ENCODE results near the gene EDIL3. TPM values are rescaled to one million over a fixed set of nuclear protein-coding genes. Genes with fewer than 3 reads are reported as not detected.

The EDIL3 gene
- polyA plus RNA-seq, 1 donor: 11.6 TPM

DNA sequence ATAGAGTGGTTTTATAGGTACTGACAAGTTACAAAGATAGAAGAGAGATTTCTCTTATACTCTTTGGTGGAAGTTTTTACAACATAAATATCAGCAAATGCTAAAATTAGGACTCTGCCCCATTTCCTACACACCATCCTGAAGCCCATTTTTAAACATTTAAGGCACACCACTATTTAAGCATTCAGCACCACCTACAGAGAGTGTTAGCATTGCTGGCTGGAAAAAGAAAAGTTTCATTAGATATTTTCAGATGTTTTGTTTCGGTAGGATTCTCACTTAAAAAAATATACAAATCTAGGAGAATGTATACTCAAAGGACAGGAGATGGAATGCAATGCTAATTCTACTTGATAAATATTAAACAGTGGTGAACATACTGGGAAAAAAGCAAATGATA lies 471.1 kb downstream of the EDIL3 start:
- no peak for DNase-seq (ENCODE audit: low read depth)

DNA sequence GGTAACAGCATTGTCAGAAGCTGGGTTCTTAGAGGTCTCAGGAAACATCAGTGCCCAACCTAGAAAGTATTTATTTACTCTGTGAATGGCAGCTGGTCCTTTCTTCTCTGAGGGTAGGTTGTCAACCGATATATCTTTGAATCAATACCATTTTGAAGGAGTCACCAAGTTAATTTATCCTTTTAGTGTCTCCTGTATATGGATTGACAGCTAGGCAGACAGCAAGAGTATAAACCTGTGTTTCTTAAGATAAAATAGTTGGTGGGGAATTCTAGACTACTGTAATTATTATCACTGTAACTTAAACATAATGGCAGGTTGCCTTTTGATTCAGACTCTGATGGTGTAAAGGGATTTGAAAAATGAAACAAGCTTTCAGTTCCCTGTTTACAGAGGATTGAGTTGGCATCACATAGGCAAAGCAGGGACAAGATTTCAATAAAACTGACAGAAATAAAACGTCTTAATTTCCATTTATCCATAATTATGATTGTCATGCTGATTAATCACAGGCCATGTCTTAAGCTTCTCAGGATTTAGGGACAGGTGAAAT lies 473.2 kb downstream of the EDIL3 start:
- DNase-seq (ENCODE audit: low read depth): no peak

DNA sequence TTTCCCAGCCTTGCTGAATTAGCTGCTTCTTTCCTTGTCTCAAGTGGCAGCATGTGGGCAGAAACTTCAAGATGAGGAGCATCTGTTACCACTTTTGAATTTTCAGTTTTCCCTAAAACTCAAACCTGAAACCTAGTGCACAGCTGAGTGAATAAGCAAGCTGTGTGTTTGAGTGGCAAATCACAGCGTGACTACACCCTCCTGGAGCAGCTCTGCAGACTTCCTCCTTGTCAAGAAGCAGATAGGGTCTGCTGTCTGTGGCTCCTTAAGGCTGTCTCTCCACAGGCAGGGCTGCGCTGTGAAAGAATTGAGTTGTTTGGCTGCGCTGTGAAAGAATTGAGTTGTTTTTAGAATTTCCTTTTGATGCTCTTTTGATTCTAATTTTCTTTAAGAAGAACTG lies 484.4 kb downstream of the EDIL3 start:
- no peak for DNase-seq (ENCODE audit: low read depth)

DNA sequence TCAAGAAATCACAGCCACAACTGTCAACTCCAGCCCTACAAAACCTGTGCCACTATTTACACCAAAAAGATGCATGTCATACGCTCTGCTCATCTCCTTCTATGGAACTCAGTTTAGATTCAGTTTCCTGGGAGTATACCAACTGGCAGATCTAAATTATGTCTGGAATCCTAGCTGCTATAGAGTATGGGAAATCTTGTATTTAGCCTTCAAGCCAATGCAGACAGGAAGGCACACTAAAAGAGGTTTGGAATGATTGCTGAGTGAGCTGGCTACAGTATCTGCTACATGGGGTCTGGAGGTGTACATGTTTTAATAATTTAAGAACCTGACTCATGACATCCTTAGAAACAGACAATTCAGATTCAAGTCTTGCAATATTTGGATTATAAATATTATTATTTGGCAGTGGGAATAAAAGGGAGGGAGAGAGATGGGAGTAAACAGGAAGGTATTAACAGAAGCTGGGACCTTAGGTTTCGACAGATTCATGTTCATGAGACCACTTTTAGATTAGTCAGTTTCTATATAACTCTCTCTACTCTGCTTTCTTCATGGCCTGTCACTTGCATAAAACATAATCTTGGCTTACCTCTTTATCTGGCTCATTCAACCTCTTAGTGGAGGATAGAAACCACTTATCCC lies 485.2 kb downstream of the EDIL3 start:
- no peak for DNase-seq (ENCODE audit: low read depth)

DNA sequence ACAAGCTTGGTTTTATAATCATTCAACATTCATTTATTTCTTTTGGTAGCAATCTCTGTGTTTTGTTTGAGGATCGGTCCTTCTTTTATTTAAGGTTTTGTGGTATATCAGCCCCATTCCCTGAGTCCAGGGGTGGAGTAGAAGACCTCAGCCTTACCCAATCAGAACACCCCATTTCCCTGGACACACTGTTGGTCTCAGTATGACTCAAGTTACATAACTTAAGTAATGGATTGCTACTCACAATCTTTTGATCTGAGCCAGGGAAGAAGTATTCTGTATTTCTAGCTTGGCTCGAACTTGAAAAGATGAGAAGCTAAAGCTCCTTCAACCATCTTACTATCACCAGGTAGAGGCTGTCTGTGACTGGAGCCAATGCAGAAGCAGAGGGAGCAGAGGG lies 488.8 kb downstream of the EDIL3 start:
- DNase-seq (ENCODE audit: low read depth): no peak

DNA sequence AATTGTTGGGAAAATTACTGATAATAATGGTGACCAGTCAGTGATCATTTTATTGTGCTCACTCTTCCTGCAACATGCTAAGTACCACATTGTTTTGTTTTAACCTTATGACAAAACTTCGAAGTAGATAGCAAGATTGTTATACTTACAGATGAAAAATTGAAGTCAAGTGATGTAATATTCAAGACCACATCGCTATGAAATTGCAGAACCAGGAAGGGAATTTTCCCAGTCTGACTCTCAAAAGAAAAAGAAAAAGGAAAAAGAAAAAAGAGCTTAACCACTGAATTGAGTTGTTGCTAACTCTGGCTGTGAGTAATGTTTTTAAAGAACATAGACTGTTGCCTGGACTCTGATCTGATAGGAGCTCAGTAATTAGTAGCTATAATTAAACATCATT lies 493.4 kb downstream of the EDIL3 start:
- DNase-seq (ENCODE audit: low read depth): no peak

All from forelimb muscle (tissue), 1 donor.